C4-2B (cell line): Measurements from ENCODE around the gene SLC13A1.

Source experiments
- H3K27ac ChIP-seq: fragments of 450-650 bp; 2 replicates; pipeline ENCODE4 v1.5.1; 2017
- CTCF ChIP-seq: fragments of 450-650 bp; conservative IDR thresholded peaks from 2 replicates; pipeline ENCODE4 v1.5.1; 2017; ENCODE audit warnings: mild to moderate bottlenecking
- ZFX ChIP-seq: fragments of 450-650 bp; IDR thresholded peaks from 2 replicates; pipeline ENCODE4 v1.6.1; 2017

Gene SLC13A1

GRCh38 chr7:123070702-123071286 is 129.0 kb downstream of the SLC13A1 start:
- H3K27ac ChIP-seq: no peak overlapping the region
- peak; percentile 97 for TF ChIP-seq CTCF
- no peak for TF ChIP-seq ZFX

DNA sequence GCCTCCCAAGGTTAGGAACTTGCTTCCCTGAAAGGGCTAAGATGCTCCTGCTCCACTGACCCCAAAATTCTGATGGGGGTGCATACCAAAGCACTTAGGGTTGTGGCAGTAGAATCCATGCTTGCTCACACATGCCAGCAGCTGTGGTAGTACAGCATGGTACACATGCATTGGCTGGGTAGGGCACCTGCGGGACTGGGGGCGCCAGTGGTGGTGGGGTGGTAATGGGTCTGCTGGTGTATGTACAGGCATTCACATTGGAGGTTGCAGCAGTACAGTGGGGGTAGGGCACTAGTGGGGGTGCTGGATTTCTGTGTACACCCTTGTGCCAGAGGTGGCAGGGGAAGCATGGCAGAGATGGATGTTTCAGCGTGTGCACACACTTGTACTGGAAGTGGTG is 132.0 kb downstream of the SLC13A1 start:
- TF ChIP-seq CTCF (no peak), ZFX (no peak)
- H3K27ac ChIP-seq: no peak overlapping the region
